Activated CD8-positive, alpha-beta memory T cell treated with anti-CD3 and anti-CD28 coated beads for 4 hours (primary cell): ENCODE results near the gene NOS1AP.

ENCODE experiments used
- DNase-seq, 2 donors: peaks; one replicate each; pipeline ENCODE4 v3.0.0-alpha.2; 2020; ENCODE audit warnings: low read depth in 2 of 2

NOS1AP gene

GRCh38 chr1:162383091-162383490 is 313.6 kb downstream of the NOS1AP start:
- no peak for DNase-seq

- DNase-seq = no peak
Observed at GRCh38 chr1:162383516-162383915, 314.0 kb downstream of the NOS1AP start.

- no peak for DNase-seq
Observed at GRCh38 chr1:162384116-162384515, 314.6 kb downstream of the NOS1AP start.

- no peak for DNase-seq
Observed at GRCh38 chr1:162384601-162385279, 315.2 kb downstream of the NOS1AP start.

- no peak for DNase-seq
Observed at GRCh38 chr1:162385280-162385623, 315.8 kb downstream of the NOS1AP start.

GRCh38 chr1:162385702-162386101 is 316.2 kb downstream of the NOS1AP start:
- DNase-seq = no peak

GRCh38 chr1:162386292-162387225 is 317.1 kb downstream of the NOS1AP start:
- no peak for DNase-seq

GRCh38 chr1:162387226-162388082 is 318.0 kb downstream of the NOS1AP start:
- no peak for DNase-seq

- DNase-seq = no peak
Observed at GRCh38 chr1:162388083-162388594, 318.6 kb downstream of the NOS1AP start.

GRCh38 chr1:162388615-162389014 is 319.1 kb downstream of the NOS1AP start:
- no peak for DNase-seq

- DNase-seq = no peak
Observed at GRCh38 chr1:162389021-162389818, 319.7 kb downstream of the NOS1AP start.

GRCh38 chr1:162389971-162390370 is 320.5 kb downstream of the NOS1AP start:
- no peak for DNase-seq

- DNase-seq = no peak
Observed at GRCh38 chr1:162390396-162391185, 321.1 kb downstream of the NOS1AP start.

GRCh38 chr1:162391790-162392563 is 322.5 kb downstream of the NOS1AP start:
- no peak for DNase-seq

GRCh38 chr1:162396201-162396906 is 326.9 kb downstream of the NOS1AP start:
- no peak for DNase-seq

- DNase-seq = no peak
Observed at GRCh38 chr1:162397039-162397448, 327.6 kb downstream of the NOS1AP start.

GRCh38 chr1:162397943-162398560 is 328.6 kb downstream of the NOS1AP start:
- DNase-seq = no peak

GRCh38 chr1:162398999-162399580 is 329.6 kb downstream of the NOS1AP start:
- no peak for DNase-seq
